ENCODE data around the gene KLKB1.

The KLKB1 gene

DNA sequence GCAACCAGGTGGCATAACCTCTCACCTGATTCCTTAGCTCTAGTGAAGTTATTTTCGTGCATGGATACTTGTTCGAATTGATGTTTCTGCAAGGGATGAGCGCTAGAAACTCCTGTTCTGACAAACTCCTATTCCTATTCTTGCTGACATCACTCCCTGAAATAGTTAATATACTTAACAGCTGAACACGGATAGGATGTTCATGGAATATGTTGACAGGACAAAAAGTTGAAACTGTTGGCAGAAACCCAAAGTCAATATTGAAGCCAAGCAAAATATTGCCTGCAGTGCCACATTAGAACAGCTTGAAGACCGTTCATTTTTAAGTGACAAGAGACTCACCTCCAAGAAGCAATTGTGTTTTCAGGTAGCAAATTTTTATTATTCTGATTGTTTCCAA, at the start of gene KLKB1:
Gene KLKB1, plus strand, starts transcription at position 287 of the 400 bp plus-strand sequence. CDS start 689 bp downstream, outside the sequence.
- no peak for DNase-seq

DNA sequence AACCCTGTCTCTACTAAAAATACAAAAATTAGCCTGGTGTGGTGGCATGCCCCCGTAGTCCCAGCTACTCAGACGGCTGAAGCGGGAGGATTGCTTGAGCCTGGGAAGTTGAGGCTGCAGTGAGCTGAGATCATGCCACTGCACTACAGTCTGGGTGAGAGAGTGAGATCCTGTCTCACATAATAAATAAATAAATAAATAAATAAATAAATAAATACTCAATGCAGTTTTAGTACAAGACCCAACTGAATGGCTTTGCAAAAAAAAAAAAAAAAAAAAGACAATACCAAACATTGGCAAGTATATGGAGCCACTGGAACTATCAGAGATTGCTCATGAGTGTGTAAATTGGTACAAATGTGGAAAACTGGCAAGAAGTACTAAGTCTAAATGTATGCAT, 39.2 kb upstream of the KLKB1 start:
- no peak for DNase-seq

DNA sequence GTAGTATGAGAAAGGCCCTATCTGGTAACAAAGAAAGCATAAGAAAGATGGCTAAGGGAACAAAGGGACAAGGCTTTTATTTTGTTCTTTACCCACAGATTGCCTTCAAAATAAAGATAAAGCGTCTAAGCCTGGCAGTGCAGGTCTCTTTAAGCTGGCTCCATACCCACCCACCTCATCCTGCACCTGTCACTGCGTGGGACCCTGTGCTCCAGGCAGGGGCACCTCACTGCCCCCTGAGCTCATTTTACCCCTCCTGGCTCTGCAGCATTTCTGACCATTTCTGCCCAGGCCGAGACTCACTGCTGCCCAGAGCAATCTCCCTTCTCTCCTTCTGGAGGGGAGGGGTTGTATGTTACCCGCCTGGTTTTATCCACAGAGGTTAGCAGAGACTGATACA, 37.7 kb upstream of the KLKB1 start:
- no peak for DNase-seq

DNA sequence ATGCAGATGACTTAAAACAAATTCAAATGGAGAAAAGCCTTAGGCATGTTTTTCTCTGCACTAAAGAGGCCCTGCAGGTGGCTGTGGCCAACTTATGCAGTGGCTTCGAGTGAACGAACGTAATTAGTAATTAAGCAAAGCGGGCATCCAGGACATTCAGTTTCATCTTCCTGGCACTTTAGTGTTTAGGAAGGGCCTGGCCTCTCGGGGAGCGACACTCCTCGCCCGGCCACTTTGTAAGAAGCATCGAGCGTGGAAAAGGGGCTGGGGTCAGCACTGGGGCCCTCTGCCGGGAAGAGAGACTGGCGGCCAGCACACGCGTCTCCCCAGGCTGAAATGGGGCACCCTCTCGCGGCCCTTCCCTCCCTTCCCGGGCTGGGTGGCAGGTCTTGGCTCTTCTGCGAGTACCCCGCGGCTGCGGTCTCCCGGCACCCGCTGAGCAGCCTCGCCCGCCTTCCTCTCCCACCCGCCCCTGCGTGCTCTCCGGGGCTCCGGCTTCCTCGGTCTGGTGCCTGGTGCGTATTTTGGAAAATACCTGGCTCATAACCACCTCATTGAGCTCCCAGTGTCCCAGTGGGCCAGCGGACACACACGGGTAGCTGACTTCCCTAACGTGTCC, 36.6 kb upstream of the KLKB1 start:
- peak in 27 of 56 donors; percentile 34 to 85 (median 66) for DNase-seq

DNA sequence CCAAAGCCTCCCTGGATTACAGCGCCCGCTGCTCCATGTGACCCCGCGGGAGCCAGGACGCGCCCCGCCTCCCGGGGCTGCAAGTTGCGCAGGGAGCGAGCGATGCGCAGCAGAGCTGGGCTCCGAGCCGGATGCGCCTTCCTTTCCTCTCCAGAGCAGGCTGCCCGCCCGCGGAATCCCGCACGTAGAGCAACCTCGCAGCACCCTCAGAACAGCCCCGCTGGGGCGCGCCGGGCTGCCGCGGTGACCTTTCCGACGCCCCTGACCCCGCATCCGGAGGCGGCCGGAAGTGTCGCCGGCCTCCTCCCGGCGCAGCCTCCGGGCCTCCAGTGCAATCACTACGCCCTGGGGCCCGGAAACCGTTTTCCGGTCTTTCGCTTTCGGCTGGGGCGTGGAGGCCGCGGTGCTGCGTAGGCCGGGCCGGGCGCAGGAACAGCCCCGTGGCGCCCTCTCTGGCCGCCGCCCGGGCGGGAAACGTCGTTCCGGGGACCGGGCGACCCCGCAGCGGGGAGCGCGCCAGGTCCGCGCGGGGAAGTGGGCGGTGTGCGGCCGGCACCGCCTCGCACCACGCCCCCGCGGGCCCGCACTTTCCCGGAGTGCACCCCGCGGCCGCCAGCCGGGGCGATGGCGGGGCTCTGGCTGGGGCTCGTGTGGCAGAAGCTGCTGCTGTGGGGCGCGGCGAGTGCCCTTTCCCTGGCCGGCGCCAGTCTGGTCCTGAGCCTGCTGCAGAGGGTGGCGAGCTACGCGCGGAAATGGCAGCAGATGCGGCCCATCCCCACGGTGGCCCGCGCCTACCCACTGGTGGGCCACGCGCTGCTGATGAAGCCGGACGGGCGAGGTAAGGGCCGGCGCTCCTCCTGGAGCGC, 35.9 kb upstream of the KLKB1 start, which contains the start of gene CYP4V2:
Gene CYP4V2, plus strand, starts transcription at position 368 of the 866 bp plus-strand sequence. Its CDS starts 257 bp downstream, at position 625.
- DNase-seq = peak in 53 of 56 donors; percentile 18 to 90 (median 76)

DNA sequence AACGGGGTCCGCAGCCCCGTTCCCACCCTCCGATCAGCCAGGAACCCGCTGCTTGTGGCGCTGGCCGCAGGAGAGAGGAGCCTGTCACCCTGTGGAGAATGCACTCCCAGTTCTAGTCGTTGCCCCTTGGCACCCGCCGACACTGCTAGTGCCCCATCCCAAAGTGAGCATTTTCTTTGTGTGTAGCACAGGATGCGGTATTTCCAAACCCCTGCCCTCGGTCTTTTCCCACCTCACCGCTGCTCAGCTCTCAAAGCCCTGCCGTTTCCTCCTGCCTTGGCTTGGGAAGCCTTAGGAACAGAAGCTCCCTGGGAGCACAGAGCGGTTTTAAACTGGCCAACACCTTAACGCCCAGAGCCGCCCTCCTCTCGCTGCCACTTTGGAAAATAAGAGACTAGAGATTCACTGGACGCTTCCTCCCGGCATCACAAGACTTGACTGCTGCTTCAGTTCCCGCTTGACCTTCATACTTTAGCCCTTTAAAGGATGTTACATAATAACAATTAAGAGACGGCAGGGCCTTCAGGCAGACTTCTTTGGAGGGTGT, 35.2 kb upstream of the KLKB1 start:
- DNase-seq = peak in 35 of 56 donors; percentile 16 to 78 (median 58)

DNA sequence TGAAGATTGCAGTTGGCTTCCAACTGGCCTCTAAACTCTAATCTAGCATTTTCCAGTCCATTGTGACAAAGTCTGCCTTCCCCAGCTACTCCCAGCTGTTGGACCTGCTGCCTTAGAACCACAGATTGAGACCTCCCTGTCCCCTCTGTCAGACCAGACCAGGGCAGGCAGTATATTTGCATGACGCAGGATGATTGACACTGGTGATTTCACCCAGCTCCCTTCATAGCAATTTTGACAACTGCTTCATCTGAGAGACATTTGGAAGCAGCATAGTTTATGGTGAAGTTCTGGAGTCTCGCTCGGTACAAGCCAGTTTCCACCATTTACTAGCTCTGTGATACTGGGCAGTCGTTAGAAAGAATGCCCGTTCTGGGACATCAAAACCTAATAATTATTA, 33.5 kb upstream of the KLKB1 start:
- no peak for DNase-seq

DNA sequence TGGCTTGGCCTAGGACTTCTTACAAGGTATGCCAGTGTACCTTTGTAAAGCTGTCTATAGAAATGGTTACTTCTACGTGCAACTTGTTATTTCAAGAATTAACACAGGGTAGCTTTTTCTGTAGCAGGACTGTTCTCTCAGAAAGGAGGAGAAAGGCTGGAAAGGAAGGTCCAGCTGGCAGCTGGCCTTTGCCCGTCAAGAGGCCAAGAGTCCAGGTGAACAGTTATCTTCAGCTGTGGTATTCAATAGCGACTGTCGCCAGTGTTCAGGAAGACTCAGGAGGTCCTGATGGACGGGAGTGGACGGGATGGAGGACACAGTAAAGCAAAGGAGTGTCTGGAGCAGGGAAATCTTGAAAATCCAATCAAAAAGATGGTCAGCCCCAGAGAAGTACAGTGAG, 31.2 kb upstream of the KLKB1 start:
- no peak for DNase-seq

DNA sequence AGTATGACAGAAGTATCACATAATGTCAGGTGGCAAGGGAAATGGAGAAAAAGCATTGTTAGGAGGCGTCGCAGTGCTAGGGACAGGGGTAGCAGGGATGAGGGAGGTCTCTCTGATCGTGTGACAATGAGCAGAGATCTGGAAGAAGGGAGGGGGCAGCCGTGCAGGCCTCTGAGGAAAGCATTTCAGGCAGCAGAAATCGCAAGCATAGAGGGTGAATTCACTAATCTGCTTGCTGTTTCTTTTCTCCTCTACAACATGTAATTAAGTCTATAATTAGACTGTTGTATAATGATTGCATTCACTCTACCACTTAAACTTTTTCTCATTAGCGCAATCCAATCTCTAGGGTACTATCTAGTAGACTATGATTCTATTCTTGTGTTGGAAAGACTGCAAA, 26.8 kb upstream of the KLKB1 start:
- no peak for DNase-seq

DNA sequence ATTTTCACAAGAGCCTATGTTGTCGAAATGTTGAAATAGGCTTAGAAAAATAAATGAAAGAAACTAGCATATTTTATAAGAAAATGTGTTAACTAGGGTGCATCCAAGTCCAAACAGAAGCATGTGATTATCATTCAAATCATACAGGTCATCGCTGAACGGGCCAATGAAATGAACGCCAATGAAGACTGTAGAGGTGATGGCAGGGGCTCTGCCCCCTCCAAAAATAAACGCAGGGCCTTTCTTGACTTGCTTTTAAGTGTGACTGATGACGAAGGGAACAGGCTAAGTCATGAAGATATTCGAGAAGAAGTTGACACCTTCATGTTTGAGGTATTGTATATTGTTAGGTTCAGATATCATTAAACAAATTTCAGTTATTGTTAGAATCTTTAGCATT, 26.3 kb upstream of the KLKB1 start:
- DNase-seq = no peak

DNA sequence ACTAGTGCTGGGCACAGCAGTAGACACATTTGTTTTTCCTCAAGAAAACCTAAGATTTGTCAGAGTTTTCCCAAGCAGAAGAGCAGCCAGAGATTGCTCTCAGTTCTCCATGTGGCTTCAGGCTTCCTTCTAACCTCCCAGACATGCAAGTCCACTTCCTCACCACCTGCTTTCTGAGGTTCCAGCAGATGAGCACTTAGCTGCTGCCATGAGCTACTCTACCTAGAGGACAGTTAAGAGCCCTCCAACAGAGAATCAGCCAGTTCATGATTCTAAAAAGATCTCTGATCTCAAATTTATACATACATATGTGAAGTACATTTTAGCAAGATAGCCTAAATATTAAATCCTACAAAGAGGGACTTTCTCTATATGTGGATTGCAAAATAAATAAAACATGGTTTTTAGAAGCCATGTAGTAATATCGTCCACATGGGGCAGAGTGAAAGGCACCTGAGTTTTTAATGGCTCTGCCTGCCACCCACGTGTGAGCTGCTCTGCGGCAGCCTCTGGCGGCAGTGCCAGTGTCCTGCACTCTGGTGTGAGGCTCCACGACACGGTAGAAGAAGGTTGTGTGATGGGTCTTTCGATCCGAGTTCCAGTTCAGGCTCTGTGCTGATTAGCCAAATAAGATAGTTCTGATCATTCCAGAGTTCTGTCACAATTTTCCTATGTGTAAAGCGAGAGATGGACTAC, 25.6 kb upstream of the KLKB1 start:
- DNase-seq = peak in 2 of 56 donors; percentile 13 to 14

DNA sequence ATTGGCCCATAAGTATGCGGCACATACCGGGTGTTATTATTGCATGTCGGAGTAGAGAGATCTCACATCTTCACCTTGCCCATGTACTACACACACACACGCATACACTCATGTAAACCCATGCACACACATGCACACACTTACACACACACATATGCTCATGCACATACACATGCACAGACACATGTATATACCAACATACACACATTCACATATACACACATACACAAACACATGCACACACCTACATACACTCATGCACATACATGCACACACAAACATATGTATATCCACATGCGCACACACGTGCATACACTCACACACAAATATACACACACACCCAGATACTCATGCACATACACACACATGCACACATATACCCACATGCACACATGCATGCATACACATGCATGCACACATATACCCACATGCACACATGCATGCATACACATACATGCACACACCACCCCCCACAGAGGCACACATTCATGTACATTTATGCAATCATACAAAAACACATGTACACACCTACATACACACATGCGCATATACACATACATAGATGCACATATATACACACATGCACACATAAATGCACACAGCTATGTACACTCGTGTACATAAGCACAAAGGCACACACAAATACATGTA, 24.7 kb upstream of the KLKB1 start:
- no peak for DNase-seq

DNA sequence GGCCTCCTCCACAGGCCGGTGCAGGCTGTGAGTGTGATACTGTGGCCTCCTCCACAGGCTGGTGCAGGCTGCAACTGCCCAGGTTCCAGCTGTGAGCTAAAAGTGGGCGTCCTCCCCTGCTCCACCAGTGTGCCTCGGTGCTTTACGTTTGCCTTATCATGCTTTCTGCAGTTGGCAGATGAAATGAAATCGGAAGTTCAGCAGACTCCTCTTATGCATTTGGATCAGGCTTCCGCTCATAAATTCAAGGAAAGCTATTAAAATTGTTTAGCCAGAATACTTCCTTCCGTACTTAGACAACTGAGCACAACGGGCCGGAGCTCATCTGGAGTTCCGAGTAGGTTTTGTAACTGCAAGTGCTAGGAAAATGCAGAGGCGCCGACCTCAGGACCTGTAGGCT, 23.9 kb upstream of the KLKB1 start:
- no peak for DNase-seq

DNA sequence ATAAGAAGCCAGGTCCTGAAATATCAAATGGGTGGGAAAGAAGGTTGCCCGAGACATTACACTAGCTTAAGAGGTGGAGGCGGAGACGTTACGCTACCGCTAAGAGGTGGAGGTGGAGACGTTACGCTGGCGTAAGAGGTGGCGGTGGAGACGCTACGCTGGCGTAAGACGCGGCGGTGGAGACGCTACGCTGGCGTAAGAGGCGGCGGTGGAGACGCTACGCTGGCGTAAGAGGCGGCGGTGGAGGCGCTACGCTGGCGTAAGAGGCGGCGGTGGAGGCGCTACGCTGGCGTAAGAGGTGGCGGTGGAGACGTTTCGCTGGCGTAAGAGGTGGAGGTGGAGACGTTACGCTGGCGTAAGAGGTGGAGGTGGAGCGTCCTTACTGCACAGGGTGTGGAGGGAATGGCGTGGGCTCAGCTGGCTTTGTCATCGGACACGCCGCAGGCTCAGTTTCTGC, 23.2 kb upstream of the KLKB1 start:
- DNase-seq = peak in 5 of 56 donors; percentile 7 to 59 (median 34)

DNA sequence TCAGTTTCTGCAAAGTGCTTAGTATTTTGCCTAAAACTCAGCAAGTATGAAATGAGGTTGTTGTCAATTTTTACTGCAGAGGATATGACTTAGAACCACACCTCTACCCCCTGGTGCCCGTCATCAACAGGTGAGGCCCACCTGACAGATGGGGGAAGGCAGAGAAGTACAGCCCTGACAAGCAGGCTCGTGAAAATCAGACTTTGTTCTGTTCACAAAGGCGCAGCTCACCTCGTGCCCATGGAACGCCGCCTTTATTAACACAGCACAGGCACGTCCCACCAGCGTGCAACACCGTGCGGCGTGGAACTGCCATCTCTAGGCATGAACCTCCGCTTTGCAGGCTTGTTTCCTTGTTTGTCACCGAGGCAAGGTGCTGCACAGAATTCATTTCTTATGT, 22.6 kb upstream of the KLKB1 start:
- no peak for DNase-seq

DNA sequence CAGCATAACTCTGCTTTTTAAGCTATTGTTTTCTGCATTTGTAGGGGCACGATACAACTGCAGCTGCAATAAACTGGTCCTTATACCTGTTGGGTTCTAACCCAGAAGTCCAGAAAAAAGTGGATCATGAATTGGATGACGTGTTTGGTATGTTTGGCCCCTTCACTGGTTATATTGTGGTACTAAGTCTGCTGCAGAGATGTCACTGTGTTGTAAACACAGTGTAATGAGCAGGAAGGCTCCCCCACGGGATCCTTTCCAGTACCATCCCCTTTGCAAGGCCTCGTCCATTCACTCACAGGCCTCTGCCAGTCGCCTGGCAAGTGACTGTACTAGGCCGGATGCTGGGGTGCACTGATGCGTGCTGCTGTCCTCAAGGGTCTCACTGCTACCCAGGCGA, 22.2 kb upstream of the KLKB1 start:
- no peak for DNase-seq

DNA sequence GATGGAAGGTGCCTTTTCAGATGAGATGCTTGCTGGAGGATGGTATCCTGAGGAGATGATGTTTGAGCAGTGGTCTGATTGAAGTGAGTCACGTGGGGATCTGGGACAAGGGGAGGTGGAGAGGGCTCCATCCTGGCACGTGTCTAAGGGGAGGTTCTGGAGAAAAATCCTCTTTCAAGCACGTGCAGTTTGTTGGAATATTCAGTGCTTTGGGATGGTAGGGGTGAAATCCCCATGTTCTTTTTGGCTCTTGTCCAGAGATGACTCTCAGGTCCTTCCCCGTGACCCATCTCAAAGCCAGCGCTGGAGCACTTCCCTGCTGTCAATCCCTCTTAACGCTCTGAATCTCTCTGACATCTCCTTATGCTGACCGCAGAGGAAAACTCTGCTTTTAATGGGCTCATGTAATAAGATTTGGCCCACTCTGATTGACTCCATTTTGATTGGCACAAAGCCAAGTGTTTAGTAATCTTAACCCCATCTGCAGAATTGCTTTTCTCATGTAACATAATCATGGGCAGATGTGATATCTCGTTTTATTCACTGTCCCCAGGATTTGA, 10.8 kb upstream of the KLKB1 start:
- peak in 1 of 56 donors; percentile 10 for DNase-seq

DNA sequence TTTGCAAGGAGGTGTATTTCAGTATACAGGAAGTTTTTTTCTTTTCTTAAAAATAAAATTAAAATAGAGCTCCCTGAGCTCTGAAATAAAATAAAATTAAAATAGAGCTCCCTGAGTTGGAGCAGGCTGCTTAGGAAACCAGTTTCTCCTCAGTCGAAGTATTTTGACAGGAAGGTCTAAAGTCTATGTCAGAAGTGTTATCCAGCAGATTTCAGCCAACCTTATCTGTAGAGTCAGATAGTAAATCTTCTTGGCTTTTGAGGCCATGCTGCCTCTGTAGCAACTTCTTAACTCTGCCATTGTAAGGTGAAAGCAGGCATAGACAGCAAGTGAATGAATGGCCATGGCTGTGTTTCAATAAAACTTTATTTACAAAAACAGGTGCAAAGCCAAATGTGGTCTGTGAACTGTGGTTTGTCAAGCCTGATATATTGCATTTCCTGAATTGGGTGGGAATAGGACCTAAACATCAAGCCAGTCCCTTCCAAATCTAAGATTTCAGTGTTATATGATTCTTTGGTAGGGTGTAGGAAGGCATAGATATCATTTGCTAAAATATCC, 9.5 kb upstream of the KLKB1 start:
- DNase-seq = no peak

DNA sequence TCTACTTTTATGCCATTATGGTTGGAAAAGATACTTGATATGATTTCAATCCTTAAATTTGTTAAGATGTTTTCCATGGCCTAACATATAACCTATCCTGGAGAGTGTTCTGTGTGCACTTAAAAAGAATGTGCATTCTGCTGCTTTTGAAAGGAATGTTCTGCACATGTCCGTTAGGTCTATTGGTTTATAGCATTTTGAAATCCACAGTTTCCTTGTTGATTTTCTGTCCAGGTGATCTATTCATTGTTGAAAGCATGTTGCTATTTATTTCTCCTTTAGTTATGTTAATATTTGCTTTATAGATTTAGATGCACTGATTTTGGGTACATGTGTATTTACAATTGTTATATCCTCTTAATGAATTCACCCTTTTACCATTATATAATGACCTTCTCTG, 5.7 kb upstream of the KLKB1 start:
- DNase-seq = no peak

DNA sequence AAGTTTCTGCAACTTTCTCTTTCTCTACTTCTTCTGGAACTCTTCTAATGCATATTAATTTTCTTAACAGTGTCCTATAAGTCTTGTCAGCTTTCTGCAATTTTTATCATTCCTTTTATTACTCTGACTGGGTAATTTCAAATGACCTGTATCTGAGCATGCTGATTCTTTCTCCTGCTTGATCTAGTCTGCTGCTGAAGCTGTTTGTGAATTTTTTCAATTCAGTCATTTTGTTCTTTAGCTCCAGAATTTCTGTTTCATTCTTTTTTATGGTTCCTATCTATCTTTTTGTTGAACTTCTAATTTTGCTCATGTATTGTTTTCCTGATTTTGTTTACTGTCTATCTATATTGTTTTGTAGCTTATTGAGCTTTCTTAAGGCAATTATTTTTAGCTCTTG, 1.5 kb upstream of the KLKB1 start:
- DNase-seq = no peak
